ENCODE data around the gene STOML1. TPM values are rescaled to one million over a fixed set of nuclear protein-coding genes. Genes with fewer than 3 reads are reported as not detected.
A peak's percentile ranks its signal among the peaks of the same experiment; 100 is the strongest.

STOML1 gene
- total RNA-seq, 2 experiments from 2014 or later, result 7.1 to 10.1 TPM

GRCh38 chr15:73930790-73931281, 61.3 kb downstream of the STOML1 start:
- Mint-ChIP-seq H3K27me3 (no peaks in the 10 kb centered on the region), H3K36me3 (no peaks in the 10 kb centered on the region), H3K9me3 (no peaks in the 10 kb centered on the region), H3K4me1 (ENCODE audit: low read depth) (peaks cover 27% of the 10 kb centered on the region), H3K27ac (no peak overlapping the region), H3K4me3 (no peak overlapping the region)
- ChIA-PET POLR2A (no interaction called here), CTCF (interaction anchor here (1.1 to 1.3 kb wide), 2 partner anchors 33 to 57 kb away, joined by 3 to 4 read pairs; partner anchors contain the start of gene TBC1D21)
- intact Hi-C loops (cut with micrococcal nuclease), result no loop called here
- DNase-seq, result no peak

GRCh38 chr15:73930371-73930770, 61.7 kb downstream of the STOML1 start:
- no peak overlapping the region for H3K4me3 Mint-ChIP-seq
- no peak for DNase-seq
- H3K4me1 Mint-ChIP-seq (ENCODE audit: low read depth), result peaks cover 32% of the 10 kb centered on the region
- ChIA-PET POLR2A (no interaction called here), CTCF (interaction anchor here (1.3 kb wide), 1 partner anchor 57 kb away, joined by 3 read pairs; the partner anchor contains the start of gene TBC1D21)
- intact Hi-C loops (cut with micrococcal nuclease), result no loop called here
- no peaks in the 10 kb centered on the region for H3K36me3 Mint-ChIP-seq
- H3K9me3 Mint-ChIP-seq, result no peaks in the 10 kb centered on the region
- H3K27ac Mint-ChIP-seq, result no peak overlapping the region
- no peaks in the 10 kb centered on the region for H3K27me3 Mint-ChIP-seq

GRCh38 chr15:73928971-73929627, 63.0 kb downstream of the STOML1 start:
- ChIA-PET POLR2A (no interaction called here), CTCF (interaction anchor here (0.9 to 3.4 kb wide), 4 partner anchors 22 to 54 kb away, joined by 4 to 21 read pairs (median 12); no protein-coding TSS in a partner anchor)
- Mint-ChIP-seq H3K27ac (no peak overlapping the region), H3K27me3 (no peaks in the 10 kb centered on the region), H3K4me1 (ENCODE audit: low read depth) (peaks cover 32% of the 10 kb centered on the region), H3K4me3 (peak overlapping the region; percentile 23), H3K9me3 (no peaks in the 10 kb centered on the region), H3K36me3 (no peaks in the 10 kb centered on the region)
- DNase-seq, result no peak
- intact Hi-C loops (cut with micrococcal nuclease), result no loop called here

Other genes with a start within 250 kb of the STOML1 start
- not detected for gene INSYN1, start 238.9 kb downstream of the STOML1 start, total RNA-seq
- not detected for gene TBC1D21, start 118.7 kb downstream of the STOML1 start, total RNA-seq
- gene LOXL1, start 65.8 kb downstream of the STOML1 start, total RNA-seq, result 1 to 10 TPM; 2.5 to 3.3 TPM
- gene PML, start 2.4 kb upstream of the STOML1 start, total RNA-seq, result 10 to 100 TPM; 67.6 to 69.8 TPM
- not detected for gene GOLGA6A, start 90.3 kb upstream of the STOML1 start, total RNA-seq
- gene ISLR2, start 138.3 kb upstream of the STOML1 start, total RNA-seq, result not detected
- gene ISLR, start 181.4 kb upstream of the STOML1 start, total RNA-seq, result not detected
- not detected for gene STRA6, start 210.5 kb upstream of the STOML1 start, total RNA-seq
- gene CCDC33, start 244.0 kb upstream of the STOML1 start, total RNA-seq, result not detected